CD4-positive, alpha-beta T cell treated with Interleukin-10 for 1 hour (primary cell): ENCODE results near the gene LRCH1.
"Not testable (repeated sequence)": the region's sequence is repeated elsewhere in the genome, so short reads cannot be mapped to it uniquely, and the experiment has no call there.

Experiments used
- DNase-seq: peaks from one replicate; pipeline ENCODE4 v3.0.0-alpha.2; 2020

Gene LRCH1

DNA sequence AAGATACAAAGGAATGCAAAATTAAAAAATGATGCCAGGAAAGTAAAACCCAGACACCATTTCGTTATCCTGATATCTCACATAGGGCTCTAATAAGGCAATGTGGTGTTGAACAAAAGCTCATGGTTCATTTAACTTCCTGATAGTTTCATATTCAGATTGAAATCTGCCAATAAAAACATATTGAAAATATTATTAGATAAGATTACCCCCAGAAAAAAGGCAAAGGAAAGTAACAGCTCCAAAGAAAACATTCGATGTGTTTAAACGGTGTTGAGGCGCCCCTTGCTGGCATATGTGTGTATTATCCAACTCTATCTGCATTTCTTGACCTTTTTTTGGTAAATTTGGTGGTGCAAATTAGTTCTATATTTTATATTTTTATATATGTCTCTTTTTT is 168.1 kb downstream of the LRCH1 start:
- DNase-seq, result peak; percentile 52

DNA sequence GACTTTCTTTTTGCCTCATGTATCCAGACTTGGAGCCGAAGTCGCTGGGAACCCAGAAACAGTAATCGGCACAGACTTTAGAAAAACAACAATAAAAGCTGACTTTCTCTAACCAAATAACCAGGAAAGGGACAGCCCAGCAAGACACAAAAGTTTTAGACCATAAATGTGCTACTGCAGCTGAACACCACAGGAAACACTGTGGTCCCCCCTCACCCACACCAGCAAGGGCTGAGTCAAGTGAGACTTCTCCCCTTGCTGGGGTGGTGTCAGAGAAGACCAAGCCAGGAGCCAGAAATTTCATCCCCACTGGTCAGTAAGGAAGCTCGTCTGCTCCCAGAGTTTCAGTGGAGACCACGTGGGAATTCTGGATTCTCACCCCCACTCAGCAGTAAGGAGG is 173.4 kb downstream of the LRCH1 start:
- DNase-seq, result no peak

DNA sequence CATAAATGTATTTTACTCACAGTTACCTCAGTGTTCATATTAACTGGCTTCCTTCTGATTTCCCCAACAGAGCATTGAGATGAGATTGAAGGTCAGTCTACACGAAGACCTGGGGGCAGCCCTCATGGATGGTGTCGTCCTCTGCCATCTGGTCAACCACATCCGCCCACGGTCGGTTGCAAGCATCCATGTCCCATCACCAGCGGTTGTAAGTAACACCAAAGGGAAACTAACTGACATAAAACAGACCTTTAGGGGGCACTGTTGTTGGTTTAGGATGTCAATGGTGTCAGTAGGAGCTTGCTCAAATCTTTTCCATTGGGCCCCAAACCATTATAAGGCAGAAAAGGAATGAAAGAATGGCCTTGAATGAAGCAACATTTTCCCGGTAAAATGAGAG is 175.8 kb downstream of the LRCH1 start:
- DNase-seq, result peak; percentile 24

DNA sequence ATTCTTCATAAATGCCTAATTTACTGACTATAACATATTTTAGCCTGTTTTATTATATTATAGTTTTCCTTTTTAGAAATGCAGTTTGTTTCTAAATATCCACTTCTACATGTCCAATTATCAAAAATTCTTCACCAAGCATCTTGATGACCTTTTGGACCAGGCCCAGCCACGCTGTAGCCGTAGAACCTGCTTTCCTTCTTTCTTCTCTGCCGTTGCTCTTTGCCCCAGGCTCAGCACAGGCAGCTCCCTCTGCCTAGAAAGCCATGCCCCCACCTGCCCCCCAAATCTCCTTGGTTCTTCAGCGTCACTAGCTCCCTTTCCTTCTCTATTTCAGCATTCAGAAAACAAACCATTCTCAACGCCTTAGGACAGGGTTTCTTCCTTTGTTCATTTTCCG is 178.6 kb downstream of the LRCH1 start:
- DNase-seq, result no peak

DNA sequence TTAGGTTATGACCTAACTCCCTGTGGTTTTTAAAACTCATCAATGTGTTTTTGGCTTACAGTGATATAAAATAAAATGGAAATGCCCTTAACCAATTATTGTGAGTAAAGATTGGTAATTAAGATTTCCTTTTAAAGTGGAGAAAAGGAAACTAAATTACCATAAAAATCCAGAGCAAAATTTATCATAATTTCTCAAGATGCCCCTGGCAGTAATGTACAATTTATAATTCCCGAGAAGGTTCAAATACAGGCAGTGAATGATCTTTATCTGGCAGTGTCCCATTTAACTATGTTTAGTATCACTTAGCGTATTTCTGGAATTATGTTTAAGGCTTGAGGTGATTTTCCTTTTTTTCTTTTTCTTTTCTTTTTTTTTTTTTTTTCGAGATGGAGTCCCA is 182.5 kb downstream of the LRCH1 start:
- DNase-seq, result no peak

DNA sequence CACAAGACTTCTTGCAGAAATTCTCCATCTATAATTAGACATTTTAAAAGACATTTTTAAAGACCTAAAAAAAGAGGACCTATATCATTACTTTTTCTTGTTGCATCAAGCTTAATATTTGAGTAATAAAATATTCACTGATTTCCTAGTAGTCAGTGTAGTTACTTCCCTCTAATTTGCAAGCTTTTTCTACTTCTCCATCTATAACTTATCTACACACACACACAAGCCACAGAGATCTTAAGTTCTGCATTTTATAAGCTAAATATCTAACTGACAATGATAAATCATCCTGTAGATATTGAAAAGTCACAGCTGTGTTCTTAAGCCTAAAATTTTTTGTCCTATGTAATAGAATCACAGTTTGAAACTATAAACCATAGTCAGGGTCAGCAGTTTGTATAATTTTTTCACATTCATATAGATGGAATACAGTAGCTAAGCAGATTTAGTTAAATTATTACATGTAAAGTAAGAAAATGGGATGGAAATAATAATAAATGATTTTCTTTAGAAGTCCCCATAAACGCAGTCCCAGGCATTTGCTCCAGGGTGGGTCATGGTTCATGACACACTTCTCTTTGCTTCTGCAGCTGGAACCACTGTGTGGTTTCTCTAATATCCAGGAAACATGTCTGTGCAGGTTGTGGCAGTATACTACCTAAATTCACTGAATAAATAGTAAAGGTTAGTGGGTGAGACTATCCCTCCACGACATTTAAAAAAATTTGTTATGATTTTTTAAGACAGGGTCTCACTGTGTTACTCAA is 183.8 kb downstream of the LRCH1 start:
- no peak for DNase-seq

DNA sequence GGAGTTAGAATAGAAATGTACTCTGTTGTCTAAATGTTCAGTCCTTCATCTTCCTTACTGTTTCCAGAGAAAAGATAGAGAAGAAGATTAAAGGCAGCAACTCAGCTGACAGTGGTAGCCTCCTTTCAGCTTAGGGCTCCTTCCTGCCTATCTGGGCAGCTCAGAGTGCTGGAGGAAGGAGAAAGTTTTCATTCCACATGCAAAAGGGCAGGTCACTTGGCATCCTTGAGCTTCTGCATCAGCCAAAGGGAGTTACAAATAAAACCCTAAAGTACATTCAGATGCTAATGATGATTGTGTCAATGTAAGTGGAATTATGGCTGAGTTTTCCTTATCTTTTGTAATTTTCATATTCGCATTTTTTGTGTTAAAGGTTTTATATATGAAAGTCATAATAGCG is 185.1 kb downstream of the LRCH1 start:
- no peak for DNase-seq

DNA sequence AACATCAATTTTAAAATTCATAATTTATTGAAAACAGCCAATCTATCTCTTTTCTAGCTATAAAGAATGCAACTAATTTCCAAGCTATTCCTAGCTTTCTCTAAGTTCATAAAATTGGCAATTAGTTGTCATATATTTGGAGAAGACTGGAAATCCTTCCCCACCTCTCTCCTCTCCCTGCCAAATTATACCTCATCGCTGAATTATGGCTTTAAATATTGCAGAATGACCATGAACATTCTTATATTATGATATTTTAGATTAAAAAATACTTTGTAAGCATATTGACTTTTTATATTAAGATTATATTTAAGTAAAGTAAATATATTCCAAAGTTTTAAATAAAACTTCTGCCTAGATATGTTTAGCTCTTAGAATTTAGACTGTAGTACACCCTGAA is 185.8 kb downstream of the LRCH1 start:
- DNase-seq, result no peak

DNA sequence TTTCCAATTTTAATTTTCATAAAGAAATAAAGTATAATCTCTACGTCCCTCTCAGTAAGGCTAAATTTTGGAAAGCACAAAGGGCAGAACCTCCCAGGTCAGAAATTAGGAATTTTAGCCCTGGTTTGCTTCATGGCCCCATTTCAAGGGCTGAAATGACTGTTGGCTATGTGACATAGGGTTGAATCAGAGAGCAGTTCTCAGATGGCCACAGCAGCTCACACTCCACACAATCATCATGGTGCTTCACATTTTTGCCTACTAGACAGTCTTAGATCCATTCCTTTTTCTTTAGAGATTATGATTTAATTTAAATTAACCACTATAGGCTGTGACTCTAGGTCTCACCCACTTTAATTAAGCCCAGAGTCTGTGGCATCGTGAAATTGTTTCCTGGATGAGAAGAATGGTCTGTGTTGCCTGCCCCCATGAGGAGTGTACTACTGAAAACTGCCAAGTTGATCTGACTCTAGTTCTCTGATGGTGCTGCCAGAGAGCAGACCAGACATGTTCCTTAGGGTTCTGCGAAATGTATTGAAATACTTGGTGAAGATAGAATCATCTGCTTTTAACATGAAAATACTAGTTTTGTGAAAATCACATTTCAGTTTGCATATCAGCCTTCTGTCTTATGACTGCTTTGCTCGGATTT is 186.6 kb downstream of the LRCH1 start:
- DNase-seq, result no peak

DNA sequence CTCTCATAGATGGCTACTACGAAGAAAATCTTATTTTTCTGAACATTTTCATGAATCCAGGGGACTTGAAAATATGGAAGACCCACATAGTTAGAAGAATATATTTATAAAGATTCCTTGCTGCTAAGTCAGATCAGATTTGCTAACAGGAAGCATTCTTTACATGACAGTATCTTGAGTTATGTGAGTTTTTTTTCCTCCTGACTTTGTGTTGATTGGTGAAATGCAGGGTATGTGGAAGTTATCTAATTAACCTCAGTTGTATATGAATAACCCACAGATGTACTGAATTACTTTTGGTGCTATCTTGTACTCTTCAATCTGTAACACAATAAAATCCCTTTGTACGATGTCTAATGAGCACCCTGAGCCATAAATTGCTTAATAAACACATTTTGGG is 190.2 kb downstream of the LRCH1 start:
- DNase-seq, result no peak

DNA sequence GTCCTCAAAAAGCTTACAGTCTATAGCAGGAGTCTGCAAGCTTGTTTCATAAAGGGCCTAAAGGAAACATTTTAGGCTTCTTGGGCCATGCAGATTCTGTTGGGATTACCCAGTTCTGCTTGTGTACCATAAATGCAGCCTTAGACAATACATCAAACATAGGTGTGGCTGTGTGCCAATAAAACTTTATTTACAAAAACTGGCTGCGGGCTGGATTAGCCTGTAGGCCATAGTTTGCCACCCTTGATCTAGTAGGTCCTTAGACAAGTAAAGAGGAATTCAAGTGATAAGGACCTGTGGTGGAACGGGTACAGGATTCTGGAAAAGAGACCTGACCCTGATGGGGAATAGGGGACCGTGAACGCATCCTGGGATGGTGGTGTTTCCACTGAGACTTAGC is 192.1 kb downstream of the LRCH1 start:
- DNase-seq, result no peak

DNA sequence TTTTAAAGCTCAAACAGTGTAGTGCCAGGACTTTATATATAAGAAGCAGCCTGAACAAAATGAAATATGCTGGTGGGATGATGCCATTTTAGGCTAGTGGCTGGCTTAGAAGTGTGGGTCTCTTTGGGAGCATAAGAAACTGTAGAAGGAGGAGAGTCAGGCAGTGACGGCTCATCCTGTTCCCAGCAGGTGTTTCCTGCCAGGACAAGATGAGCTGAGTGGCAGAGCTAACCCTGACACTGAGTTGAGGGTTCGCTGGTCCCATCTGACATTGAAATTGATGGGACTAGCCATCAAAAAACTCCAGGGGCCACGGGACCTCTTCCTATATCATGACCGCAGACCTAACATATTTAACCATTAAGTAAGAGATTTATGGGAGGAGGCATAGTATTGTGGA is 192.7 kb downstream of the LRCH1 start:
- DNase-seq, result no peak

DNA sequence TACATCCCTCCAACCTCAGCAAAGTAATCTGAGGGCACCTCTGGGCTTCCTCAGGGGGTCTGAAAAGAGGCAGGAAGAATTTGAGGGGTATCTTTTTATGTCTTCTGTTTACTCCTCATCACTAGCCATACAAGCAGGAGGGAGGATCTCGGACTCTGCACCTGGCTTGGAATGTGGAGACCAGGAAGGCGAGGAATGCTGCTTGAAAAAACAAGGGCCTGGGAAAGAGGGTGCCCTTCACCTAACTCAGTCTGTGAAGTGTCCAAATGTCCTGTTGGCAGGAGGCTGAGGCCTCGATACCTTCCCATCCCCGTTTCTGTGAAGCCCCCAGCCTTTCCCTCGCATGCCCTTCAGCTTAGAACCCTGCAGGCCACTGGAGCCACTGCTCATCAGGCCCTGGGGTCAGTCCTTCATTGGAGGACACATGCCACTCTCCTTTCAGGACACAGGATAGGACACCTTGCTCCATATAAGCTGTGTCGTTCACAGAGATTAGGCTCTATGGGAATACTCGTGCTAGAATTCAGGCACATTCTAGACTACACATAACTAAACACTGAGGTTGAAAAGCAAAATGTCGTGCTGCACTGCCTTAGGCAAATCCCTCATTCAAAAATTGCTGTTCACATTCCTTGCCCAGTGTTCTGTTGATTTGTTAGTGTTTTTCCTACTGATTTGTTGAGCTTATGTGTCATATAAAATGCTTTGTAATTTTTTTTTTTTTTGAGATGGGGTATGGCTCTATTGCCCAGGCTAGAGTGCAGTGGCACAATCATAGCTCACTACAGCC is 194.3 kb downstream of the LRCH1 start:
- no peak for DNase-seq

DNA sequence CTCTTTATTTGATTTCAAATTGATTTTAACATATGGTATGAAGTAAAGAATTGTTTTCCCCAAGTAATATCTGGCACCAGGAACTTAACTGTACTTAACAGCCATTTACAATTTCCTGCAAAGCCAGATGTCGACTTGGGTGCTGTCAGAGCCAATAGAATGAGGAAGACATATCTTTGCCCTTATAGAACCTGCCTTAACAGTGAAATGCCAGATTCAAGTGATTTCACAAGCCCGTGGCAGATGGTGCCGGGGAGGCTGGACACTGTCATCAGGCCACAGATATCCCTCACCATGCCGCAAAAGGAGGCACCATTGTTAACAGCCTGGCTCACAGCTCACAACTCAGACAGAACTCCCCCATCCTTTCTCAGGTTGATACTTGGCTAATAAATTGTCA is 195.3 kb downstream of the LRCH1 start:
- no peak for DNase-seq

DNA sequence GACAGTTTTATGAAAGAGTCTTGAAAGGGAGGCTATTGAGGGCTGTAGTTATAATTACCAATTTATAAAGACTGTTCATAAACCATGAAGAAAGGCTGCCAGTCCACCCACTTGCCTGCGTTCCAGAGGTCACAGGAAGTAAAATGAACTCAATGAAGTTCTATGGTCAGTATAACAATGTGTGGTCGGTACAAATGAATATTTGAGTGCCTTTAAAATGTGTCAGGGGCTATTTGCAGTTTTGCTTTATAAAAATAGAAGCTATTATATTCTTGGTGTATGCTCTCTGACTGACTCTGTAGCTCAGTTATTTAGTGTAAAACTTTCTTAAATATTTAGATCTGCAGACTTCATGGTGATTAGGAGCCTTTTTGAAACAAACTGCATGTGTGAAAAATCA is 197.0 kb downstream of the LRCH1 start:
- no peak for DNase-seq

DNA sequence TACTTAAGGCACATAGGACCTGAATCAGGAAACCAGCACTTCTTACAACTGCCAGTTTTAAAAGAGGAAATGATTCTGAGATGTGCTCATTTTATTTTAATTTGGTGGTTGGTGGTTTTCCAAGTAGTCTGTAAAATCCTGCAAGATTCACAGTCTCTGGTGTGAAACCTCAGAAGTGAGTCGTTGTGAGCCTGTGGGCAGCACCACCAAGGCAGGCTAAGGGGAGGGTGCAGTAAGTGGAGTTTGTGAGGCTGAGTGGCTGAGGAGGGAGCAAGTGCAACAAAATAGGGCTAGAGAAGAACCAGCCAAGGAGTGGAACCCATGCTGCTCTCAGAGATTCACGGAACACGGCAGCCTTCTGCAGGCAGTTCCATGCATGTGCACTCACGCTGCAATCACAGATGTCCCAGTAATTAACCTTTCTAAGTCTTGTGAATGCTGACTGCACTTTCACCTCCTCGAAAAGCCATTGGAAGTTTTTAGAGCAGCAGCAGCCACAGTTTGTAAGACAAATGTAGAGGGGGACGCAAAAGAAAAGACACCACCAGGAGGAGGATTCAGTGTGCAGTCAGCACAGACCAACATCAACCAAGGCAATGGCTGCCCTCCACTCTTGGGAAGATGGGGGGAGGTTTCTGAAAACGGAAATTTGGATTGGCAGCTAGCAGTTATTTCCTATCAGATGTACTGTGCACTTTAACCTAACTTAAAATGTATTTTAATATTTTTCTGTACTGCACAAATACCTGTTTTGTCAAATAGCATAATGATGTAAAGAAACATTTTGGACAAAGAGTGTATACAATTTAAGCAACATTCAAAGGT is 199.1 kb downstream of the LRCH1 start:
- peak; percentile 68 for DNase-seq

DNA sequence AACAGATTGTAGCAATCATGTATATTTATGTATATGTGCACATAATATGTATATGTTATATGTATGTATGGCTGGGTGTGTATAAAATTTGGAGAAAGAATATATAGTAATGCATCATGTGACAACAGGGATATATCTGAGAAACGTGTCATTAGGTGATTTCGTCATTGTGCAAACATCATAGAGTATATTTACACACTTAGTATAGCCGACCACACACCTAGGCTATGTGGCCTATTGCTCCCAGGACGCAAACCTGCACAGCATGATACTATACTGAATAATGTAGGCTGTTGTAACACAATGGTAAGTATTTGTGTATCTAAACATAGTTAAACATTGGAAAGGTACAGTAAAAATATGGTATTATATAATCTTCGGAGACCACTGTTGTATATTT is 200.2 kb downstream of the LRCH1 start:
- no peak for DNase-seq

DNA sequence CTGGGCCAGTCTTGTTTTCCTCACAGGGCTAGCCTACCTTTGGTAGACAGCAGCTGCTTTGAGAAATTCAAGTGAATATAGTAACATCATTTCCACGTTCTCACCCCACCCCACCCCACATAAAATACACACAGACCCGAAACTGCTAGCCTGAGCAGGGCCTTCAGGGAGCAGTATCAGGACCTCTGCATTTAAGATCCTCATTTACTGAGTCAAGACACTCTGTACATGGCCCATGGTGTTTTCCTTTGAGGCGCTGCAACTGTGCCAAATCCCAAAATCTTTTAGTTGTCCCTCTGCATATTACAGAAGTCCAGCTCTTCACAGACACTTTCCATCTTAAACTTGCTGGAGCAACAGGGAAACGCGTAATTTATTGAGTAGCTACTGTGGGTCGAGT is 200.9 kb downstream of the LRCH1 start:
- no peak for DNase-seq

DNA sequence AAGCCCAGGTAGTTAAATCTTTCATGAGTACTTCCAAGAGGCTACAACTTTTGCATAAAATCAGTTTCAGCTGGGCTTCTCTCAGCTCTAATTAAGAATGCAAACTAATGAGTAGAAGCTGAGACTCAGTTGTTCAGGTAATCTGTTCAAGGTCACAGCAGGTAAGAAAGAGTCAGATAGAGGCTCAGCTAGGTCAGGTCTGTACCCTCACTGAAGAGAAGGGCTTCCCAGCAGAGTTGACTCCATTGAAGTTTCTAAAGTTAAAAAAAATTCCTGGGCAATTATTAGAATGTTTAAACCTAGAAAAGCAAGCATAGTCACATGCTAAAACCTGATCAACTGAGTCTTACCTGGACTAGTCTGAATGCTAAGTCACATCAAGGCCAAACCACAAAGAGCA is 201.8 kb downstream of the LRCH1 start:
- no peak for DNase-seq

DNA sequence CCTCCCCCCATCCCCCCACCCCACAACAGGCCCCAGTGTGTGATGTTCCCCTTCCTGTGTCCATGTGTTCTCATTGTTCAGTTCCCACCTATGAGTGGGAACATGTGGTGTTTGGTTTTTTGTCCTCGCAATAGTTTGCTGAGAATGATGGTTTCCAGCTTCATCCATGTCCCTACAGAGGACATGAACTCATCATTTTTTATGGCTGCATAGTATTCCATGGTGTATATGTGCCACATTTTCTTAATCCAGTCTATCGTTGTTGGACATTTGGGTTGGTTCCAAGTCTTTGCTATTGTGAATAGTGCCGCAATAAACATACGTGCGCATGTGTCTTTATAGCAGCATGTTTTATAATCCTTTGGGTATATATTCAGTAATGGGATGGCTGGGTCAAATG is 202.5 kb downstream of the LRCH1 start:
- DNase-seq, result not testable (repeated sequence)

DNA sequence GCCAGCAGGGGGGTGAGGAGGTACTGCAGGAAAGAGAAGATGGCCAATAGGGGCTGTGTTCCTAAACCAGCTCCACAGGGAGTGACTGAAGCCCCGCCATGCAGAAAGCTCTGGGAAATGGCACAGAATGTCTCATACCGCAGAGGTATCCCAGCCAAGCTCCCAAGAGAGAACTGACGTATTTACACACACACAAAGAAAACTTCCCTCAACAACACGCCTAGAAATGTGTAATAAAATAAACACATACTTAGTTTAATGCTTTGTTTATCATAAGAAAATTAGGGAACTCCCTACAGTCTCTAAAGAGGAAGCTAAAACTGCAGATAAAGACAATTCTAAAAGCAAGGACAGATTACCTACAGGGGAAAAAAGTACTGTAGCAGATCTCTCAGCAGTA is 204.0 kb downstream of the LRCH1 start:
- DNase-seq, result no peak

DNA sequence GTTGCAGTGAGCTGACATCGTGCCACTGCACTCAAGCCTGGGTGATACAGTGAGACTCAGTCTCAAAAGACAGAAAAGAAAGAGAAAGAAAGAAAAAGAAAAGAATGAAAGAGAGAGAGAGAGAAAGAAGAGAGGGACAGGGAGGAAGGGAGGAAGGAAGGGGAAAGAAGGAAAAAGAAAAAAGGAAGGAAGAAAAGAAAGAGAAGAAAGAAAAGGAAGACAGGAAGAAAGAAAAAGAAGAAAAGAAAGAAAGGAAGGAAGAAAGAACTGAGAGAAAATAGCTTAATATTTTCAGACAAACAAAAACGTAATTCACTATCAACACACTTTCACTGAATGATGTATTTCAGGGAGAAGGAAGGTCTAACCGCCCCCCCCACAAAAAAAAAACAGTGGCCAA is 204.7 kb downstream of the LRCH1 start:
- no peak for DNase-seq

DNA sequence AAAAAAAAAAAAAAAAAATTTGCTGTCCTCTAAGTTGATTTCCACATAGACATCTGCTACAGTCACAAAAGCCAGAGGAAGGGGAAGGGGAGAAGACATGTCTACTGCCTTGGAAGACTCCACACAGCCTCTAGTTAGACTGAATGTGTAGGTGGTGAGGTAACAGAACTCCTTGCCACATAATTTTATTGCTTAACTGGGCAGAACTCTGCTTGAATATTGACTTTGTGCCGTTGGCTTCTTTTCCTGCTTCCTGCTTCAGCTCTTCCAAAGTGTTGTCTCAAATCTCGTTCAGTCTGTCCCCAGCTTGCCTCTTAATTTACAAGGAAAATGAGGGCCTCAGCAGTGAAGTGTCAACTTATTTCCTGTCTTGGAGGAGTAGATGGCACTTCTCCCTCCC is 206.9 kb downstream of the LRCH1 start:
- no peak for DNase-seq
